ENCODE data around the gene PSMC3. TPM values are rescaled to one million over a fixed set of nuclear protein-coding genes. Genes with fewer than 3 reads are reported as not detected.

Gene PSMC3
- total and polyA plus RNA-seq, 2 of the 13 experiments (the other 11 are each of a cell fraction or from before 2014, with no cell fraction given) = 75.8 to 214 TPM

GRCh38 chr11:47373876-47374719 is 52.1 kb downstream of the PSMC3 start (continued):
- no peak for TF ChIP-seq HNF1A (IDR thresholded peaks at IDR 0.05; ENCODE audit: low read depth)
- no peak for TF ChIP-seq HNF1A (CRISPR knock-in tag; IDR thresholded peaks at IDR 0.05; ENCODE audit: borderline replicate concordance)
- TF ChIP-seq NFKB2 (CRISPR knock-in tag; IDR thresholded peaks at IDR 0.05; ENCODE audit: borderline replicate concordance) = peak; percentile 39; the same call in 1 of the 2 replicates
- no peak for TF ChIP-seq RFXANK (CRISPR knock-in tag; IDR thresholded peaks at IDR 0.05)
- peak; percentile 69 for TF ChIP-seq YY1 (IDR thresholded peaks at IDR 0.05; ENCODE audit: insufficient read depth, insufficient replicate concordance, low read depth, low read length)
- no peak for TF ChIP-seq GZF1 (CRISPR knock-in tag; IDR thresholded peaks at IDR 0.05)
- TF ChIP-seq EED (CRISPR knock-in tag; IDR thresholded peaks at IDR 0.05) = no peak
- TF ChIP-seq ZNF501 (CRISPR knock-in tag; IDR thresholded peaks at IDR 0.05) = no peak; the same call in 1 of the 2 replicates
- TF ChIP-seq ATF4 (CRISPR knock-in tag; IDR thresholded peaks at IDR 0.05) = no peak
- no peak for TF ChIP-seq HNRNPK (IDR thresholded peaks at IDR 0.05; ENCODE audit: low read depth, low read length, poor library complexity, severe bottlenecking)
- no peak for TF ChIP-seq ZNF639 (CRISPR knock-in tag; conservative IDR thresholded peaks at IDR 0.05)
- TF ChIP-seq RBM39 (IDR thresholded peaks at IDR 0.05; ENCODE audit: low read depth, low read length, poor library complexity, severe bottlenecking) = peak; percentile 60
- no peak for TF ChIP-seq ARID2 (CRISPR knock-in tag; IDR thresholded peaks at IDR 0.05; ENCODE audit: borderline replicate concordance)
- no peak for TF ChIP-seq ZNF850 (CRISPR knock-in tag; conservative IDR thresholded peaks at IDR 0.05)
- TF ChIP-seq HMGXB3 (CRISPR knock-in tag; IDR thresholded peaks at IDR 0.05; ENCODE audit: borderline replicate concordance) = no peak
- TF ChIP-seq ZNF33A (CRISPR knock-in tag; IDR thresholded peaks at IDR 0.05; ENCODE audit: borderline replicate concordance) = no peak
- TF ChIP-seq ZC3H13 (CRISPR knock-in tag; IDR thresholded peaks at IDR 0.05) = no peak
